ENCODE measurements around the gene PLG.

DNA sequence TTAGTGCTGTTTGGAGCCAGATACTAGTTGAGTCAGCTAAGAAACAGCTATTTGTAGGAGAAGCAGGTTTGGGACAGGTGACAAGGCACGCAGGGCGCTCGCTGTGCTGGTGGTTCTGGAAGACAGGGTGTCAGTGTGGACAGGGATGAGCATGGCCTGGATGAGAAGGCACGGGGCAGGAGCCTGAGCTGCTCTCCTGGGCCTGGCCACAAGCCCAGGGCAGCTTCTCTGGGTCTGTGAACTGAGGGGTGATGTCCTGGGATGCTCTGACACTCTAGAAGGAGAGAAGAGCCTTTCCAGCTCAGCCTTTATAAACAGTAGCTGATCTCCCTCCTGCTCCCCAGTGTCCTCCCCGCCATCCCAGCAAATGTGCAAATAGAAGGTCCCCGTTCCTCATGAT lies 37.9 kb downstream of the PLG start:
- TF ChIP-seq POLR2A (IDR thresholded peaks at IDR 0.05) = no peak
- TF ChIP-seq, protein P1, sequence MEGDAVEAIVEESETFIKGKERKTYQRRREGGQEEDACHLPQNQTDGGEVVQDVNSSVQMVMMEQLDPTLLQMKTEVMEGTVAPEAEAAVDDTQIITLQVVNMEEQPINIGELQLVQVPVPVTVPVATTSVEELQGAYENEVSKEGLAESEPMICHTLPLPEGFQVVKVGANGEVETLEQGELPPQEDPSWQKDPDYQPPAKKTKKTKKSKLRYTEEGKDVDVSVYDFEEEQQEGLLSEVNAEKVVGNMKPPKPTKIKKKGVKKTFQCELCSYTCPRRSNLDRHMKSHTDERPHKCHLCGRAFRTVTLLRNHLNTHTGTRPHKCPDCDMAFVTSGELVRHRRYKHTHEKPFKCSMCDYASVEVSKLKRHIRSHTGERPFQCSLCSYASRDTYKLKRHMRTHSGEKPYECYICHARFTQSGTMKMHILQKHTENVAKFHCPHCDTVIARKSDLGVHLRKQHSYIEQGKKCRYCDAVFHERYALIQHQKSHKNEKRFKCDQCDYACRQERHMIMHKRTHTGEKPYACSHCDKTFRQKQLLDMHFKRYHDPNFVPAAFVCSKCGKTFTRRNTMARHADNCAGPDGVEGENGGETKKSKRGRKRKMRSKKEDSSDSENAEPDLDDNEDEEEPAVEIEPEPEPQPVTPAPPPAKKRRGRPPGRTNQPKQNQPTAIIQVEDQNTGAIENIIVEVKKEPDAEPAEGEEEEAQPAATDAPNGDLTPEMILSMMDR (IDR thresholded peaks at IDR 0.05) = no peak
